ENCODE measurements around the gene PSD4.

PSD4 gene

GRCh38 chr2:113209011-113209645 lies 35.4 kb downstream of the PSD4 start:
- no peak for DNase-seq

GRCh38 chr2:113209646-113210171 lies 35.9 kb downstream of the PSD4 start:
- no peak for DNase-seq

GRCh38 chr2:113211226-113212105 lies 37.7 kb downstream of the PSD4 start:
- no peak for DNase-seq

- no peak for DNase-seq
Observed at GRCh38 chr2:113212245-113213060, 38.7 kb downstream of the PSD4 start.

GRCh38 chr2:113213061-113213930 lies 39.5 kb downstream of the PSD4 start:
- DNase-seq: no peak

GRCh38 chr2:113214141-113214540 lies 40.4 kb downstream of the PSD4 start:
- no peak for DNase-seq

GRCh38 chr2:113215056-113215455 lies 41.3 kb downstream of the PSD4 start:
- no peak for DNase-seq

GRCh38 chr2:113216321-113216720 lies 42.5 kb downstream of the PSD4 start:
- DNase-seq: no peak

GRCh38 chr2:113216891-113217454 lies 43.2 kb downstream of the PSD4 start:
- no peak for DNase-seq

GRCh38 chr2:113217455-113218282 lies 43.9 kb downstream of the PSD4 start:
- DNase-seq: no peak

- DNase-seq: no peak
Observed at GRCh38 chr2:113218283-113219091, 44.7 kb downstream of the PSD4 start.

GRCh38 chr2:113219092-113219441 lies 45.3 kb downstream of the PSD4 start:
- no peak for DNase-seq

GRCh38 chr2:113219525-113219888 lies 45.7 kb downstream of the PSD4 start:
- DNase-seq: no peak

- no peak for DNase-seq
Observed at GRCh38 chr2:113219889-113220641, 46.3 kb downstream of the PSD4 start.

GRCh38 chr2:113220970-113221708 lies 47.4 kb downstream of the PSD4 start:
- no peak for DNase-seq

- no peak for DNase-seq
Observed at GRCh38 chr2:113221846-113222245, 48.1 kb downstream of the PSD4 start.

- DNase-seq: no peak
Observed at GRCh38 chr2:113223813-113224212, 50.0 kb downstream of the PSD4 start.

- no peak for DNase-seq
Observed at GRCh38 chr2:113224647-113225236, 51.0 kb downstream of the PSD4 start.

Data from SHP77 treated with DMSO at 0.1 percent for 48 hours (cell line).